Measurements from ENCODE around the gene TMEM121B.

The TMEM121B gene

GRCh38 chr22:17091851-17092250 is 29.3 kb downstream of the TMEM121B start:
- no peak for DNase-seq (ENCODE audit: low read depth)

DNA sequence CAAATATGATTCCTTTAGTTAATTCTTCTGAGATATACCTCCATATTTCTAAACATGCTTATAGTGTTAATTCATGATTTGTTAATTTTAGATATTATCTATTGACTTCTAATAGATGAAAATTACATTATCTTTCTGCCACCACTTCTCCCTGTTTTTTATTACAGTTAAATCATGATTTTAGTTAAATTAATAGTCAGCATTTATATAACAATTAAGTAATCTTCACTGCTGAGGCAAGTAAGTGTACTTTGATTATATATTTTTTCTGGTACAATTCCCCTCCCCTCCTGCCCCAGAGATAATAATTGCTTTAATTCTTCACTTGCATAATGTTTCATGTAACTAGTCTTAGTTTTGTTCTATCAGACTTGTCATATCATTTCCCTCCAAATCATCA is 30.6 kb downstream of the TMEM121B start:
- DNase-seq (ENCODE audit: low read depth), result no peak

DNA sequence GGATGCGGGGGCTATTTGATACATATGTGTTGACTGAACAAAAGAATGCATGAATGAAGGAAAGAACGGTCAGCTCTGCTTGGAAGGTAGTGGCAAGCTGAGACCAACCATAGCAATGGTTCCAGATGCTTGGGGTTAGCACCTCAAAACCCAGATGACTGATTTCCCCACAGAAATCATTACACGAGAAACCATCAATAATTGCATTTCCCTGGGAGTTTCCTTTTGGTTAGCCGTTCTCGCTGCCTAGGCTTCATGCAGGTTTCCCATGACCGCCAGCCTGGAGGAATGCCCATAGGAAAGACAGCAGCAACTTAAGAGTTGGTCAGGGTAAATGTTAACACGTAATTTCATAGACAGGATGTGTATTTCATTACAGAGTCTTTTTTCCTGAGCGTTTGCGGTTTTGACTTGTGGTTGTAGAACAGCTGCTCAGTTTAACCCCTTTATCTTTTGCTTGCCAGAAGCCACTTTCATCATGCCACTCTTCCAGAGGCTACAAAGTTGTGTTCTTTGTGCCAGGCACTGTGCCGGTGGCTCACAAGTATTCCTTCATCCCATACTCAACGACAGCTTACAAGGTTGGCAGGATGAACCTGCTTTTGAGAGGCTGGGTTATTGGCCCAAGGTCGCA is 33.5 kb downstream of the TMEM121B start:
- peak; percentile 48 for DNase-seq (ENCODE audit: low read depth)

- no peak for DNase-seq (ENCODE audit: low read depth)
Observed at GRCh38 chr22:17086788-17087497, 34.2 kb downstream of the TMEM121B start.

DNA sequence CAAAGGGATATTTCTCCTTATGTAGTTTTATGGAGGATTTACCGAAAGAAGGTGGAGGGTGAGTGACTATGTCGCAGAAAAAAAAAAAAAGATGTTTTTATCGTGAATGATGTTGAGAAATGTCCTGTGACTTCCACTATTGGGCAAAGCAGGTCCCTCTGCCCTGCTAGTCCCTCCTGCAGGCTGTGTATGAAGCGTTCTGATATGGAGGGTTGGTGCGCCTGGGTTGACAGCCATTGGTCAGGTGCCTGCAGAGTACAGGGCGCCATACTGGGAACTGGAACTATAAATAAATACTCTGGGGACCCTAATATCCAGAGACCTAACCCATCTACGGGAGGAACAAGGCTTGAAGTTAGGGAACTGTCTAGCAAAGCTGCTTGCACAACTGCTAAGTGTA is 34.9 kb downstream of the TMEM121B start:
- DNase-seq (ENCODE audit: low read depth), result no peak

DNA sequence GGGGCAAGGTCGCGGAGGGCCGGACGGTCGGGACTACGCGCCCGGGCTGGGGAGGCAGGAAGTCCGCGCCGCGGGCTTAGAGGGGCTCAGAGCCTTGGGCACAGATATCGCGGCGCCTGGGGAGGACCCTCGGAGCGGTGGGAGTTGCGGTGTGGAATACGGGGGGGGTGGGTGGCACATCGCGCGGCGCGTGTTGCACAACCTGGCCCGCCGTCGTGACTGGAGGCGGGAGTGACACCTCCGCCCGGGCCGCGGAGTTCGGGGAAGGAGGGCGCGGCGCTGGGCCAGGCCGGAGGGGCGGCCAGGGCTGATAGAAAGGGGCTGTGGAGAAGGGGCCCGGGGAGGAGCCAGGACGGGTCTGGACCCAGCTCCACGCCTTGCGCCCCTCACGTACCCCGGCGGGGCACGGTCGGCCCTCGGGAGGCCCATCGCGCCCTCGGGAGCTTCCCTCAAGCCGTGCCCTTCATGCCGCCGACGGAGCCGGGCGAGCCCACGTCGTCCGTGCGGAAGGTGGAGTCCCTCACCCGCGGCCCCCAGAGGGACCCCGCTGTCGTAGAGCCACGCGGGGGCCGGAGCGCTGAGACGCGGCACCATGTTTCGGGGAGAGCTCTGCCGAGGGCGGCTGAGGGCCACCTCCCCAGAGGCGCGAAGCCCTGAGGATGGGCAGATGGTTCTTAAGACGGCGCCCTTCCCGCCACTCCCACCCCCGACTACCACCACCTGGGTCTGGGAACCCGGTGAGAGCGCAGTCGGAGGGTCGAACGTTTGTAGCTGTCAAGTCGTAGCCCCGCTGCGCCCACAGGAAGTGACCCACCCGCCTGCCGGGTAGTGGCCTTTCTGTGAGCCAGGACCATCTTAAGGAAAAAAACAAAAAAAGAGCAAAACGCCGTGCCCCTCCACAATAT is 35.6 kb downstream of the TMEM121B start:
- no peak for DNase-seq (ENCODE audit: low read depth)

GRCh38 chr22:17084554-17085276 is 36.4 kb downstream of the TMEM121B start, which contains the start of gene IL17RA:
Gene IL17RA, plus strand, starts transcription at chr22:17085000. Its CDS starts 92 bp downstream, at chr22:17085092.
- DNase-seq (ENCODE audit: low read depth), result peak; percentile 70

DNA sequence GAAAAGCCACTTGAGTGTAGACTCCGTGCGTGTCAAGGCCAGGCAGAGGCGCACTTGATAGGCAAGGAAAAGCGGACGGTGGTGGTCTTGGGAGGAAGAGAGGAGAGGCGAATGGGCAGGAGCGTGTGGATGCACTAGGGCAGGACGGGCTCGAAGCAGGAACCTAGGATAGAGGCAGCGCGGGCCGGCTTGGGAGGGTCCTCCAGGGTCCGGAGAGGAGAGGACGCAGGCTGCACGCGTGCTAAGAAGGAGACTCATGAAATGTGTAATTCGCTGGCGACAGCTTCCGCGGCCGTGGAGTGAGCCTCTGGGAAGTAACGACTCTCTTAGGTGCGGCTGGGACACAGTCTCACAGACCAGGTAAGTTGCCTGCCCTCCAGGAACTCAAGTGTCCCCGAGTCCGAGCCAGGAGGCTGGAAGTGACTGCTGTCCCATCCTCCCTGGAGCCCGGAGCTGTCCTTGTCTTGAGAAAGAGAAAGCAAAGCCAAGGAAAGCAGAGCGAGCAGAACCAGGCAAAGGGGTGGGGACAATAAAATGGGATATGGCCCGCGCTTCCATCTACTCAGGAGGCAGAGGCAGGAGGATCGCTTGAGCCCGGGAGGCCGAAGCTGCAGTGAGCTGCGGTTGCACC is 37.2 kb downstream of the TMEM121B start:
- no peak for DNase-seq (ENCODE audit: low read depth)

- no peak for DNase-seq (ENCODE audit: low read depth)
Observed at GRCh38 chr22:17083255-17083654, 37.9 kb downstream of the TMEM121B start.

GRCh38 chr22:17079572-17079971 is 41.6 kb downstream of the TMEM121B start:
- no peak for DNase-seq (ENCODE audit: low read depth)

DNA sequence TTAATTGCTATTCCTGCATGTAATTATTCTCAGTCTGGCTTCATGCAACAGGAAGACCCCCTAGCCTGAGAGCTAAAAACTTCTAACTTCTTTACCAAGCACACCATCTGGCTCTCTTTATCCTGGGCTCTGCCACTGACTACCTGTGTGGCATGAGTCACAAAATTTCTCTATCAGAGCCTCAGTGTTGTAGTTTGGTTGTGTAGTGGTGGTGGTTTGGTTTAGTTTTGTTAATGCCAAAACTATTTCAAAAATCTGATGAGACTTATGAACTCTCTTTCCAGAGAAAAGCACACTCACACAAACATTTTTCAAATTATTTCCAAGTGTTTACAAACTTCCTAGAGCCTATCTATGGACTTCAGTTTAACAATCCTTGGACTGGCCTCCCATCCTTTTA is 43.9 kb downstream of the TMEM121B start:
- no peak for DNase-seq (ENCODE audit: low read depth)

DNA sequence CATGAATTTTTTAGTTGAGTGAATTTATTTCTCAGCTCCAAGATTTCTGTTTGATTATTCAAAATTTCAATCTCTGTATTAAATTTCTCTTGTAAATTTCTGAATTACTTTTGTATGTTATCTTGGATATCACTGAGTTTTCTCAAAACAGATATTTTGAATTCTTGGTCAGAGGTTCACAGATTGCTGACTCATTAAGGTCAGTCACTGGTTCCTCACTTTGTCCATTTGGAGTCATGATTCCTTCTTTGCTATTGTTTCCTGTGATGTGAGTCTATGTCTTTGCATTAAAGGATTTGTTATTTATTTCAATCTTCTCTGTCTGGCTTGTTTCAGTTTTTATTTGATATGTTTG is 46.5 kb downstream of the TMEM121B start:
- DNase-seq (ENCODE audit: low read depth), result no peak

GRCh38 chr22:17072877-17073276 is 48.3 kb downstream of the TMEM121B start:
- DNase-seq (ENCODE audit: low read depth), result no peak

Measured in stromal cell of bone marrow (primary cell).